ENCODE results near the gene VEPH1. TPM values are rescaled to one million over a fixed set of nuclear protein-coding genes. Genes with fewer than 3 reads are reported as not detected.

Gene VEPH1
- total RNA-seq, 2 experiments from 2014 or later, result not detected

GRCh38 chr3:157445857-157446256 is 57.4 kb downstream of the VEPH1 start:
- no peak overlapping the region for H3K27ac Mint-ChIP-seq

DNA sequence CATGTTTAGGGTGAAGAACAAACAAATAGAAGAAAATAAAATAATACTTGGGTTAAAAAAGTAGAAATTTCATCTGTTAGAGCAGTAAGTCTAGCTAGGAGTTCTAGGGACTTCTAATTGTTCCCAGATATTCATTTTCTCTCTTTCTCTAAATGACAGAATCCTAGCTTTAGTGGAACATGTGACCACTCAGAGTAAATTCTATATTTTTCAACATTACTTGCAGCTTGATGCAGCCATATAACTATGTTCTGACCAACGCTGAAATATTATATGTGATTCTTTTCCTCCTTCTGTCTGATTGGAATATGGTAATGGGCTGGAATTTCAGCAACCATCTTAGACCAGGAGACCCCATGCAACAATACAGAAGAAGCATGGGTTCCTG is 58.4 kb downstream of the VEPH1 start:
- Mint-ChIP-seq H3K9me3 (peaks cover 1% of the 10 kb centered on the region), H3K4me1 (ENCODE audit: low read depth) (no peaks in the 10 kb centered on the region), H3K27ac (no peak overlapping the region), H3K36me3 (ENCODE audit: low read depth) (no peaks in the 10 kb centered on the region), H3K27me3 (peaks cover under 1% of the 10 kb centered on the region), H3K4me3 (no peak overlapping the region)
- DNase-seq (no peak), ATAC-seq (no peak)
- TF ChIP-seq CTCF (IDR thresholded peaks at IDR 0.05), result no peak
- ChIA-PET CTCF (no interaction called here), POLR2A (no interaction called here)
- intact Hi-C loops (cut with micrococcal nuclease), result no loop called here

More at GRCh38 chr3:157445857-157446256, 57.4 kb downstream of the VEPH1 start:
- no peak for DNase-seq
- Mint-ChIP-seq H3K36me3 (ENCODE audit: low read depth) (no peaks in the 10 kb centered on the region), H3K4me1 (ENCODE audit: low read depth) (no peaks in the 10 kb centered on the region), H3K9me3 (peaks cover 1% of the 10 kb centered on the region), H3K27me3 (no peaks in the 10 kb centered on the region), H3K4me3 (no peak overlapping the region)
- ChIA-PET POLR2A (no interaction called here), CTCF (no interaction called here)
- TF ChIP-seq CTCF (IDR thresholded peaks at IDR 0.05), result no peak
- intact Hi-C loops (cut with micrococcal nuclease), result no loop called here
- ATAC-seq, result no peak

DNA sequence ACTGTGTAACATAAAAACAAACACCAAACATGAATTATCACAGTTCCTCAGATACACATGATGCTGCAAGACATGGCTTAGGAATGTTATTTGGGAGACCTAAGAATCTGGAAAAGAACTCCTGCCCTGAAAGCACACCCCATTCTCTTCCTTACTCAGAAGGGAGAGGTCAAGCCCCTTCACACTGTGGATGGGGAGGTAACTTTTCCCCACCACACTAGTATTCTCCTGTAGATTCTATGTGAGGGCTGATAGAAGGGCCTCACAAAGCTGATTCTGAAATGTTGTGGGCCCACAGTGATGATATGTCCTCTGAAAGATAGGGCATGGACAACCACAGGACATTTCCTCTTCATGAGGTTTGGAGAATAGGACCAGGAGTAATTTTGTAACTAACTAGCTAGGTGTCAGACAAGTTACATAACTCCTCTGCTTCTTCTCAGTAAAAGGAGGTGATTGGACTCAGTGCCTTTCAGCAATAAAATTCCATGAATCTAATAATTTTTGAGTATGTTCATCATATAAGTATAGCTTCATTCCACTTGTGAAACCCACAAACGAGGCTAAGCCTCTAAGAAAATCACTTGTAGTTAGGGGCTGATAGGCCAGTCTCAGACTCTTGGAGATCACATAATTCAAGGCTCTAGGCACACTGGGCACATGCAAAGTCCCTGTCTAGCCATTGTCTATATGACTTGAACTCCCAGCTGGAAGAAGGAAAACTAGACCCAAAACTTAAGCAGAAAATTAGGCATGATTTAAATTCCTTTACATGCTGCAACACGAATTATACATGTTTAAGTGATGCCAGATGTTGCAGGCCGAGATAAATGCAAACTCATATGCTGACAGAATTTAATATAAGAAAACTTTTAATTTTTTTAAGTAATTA is 59.1 kb downstream of the VEPH1 start:
- intact Hi-C loops (cut with micrococcal nuclease), result no loop called here
- Mint-ChIP-seq H3K36me3 (ENCODE audit: low read depth) (no peaks in the 10 kb centered on the region), H3K4me1 (ENCODE audit: low read depth) (no peaks in the 10 kb centered on the region), H3K27ac (no peak overlapping the region), H3K9me3 (peaks cover 1% of the 10 kb centered on the region), H3K27me3 (peaks cover 4% of the 10 kb centered on the region), H3K4me3 (no peak overlapping the region)
- no peak for TF ChIP-seq CTCF (IDR thresholded peaks at IDR 0.05)
- CTCF ChIA-PET, result no interaction called here
- ATAC-seq, result no peak
- DNase-seq, result no peak
- POLR2A ChIA-PET, result no interaction called here

- Mint-ChIP-seq H3K4me1 (ENCODE audit: low read depth) (peaks cover 4% of the 10 kb centered on the region), H3K27ac (no peak overlapping the region), H3K27me3 (peaks cover 17% of the 10 kb centered on the region), H3K4me3 (no peak overlapping the region), H3K36me3 (ENCODE audit: low read depth) (no peaks in the 10 kb centered on the region), H3K9me3 (no peaks in the 10 kb centered on the region)
- POLR2A ChIA-PET, result no interaction called here
- intact Hi-C loops (cut with micrococcal nuclease), result no loop called here
- no peak for DNase-seq
- TF ChIP-seq CTCF (IDR thresholded peaks at IDR 0.05), result no peak
- CTCF ChIA-PET, result no interaction called here
- no peak for ATAC-seq
Observed at GRCh38 chr3:157442729-157443128, 60.5 kb downstream of the VEPH1 start.

- Mint-ChIP-seq H3K27me3 (peaks cover 29% of the 10 kb centered on the region), H3K4me1 (ENCODE audit: low read depth) (peaks cover 14% of the 10 kb centered on the region), H3K36me3 (ENCODE audit: low read depth) (no peaks in the 10 kb centered on the region), H3K4me3 (no peak overlapping the region), H3K27ac (no peak overlapping the region), H3K9me3 (no peaks in the 10 kb centered on the region)
- ATAC-seq (no peak), DNase-seq (no peak)
- ChIA-PET POLR2A (no interaction called here), CTCF (no interaction called here)
- intact Hi-C loops (cut with micrococcal nuclease), result no loop called here
- TF ChIP-seq CTCF (IDR thresholded peaks at IDR 0.05), result no peak
Observed at GRCh38 chr3:157441102-157441624, 62.1 kb downstream of the VEPH1 start.
